ENCODE measurements around the gene SAMD4B.
"Not testable (repeated sequence)": the region's sequence is repeated elsewhere in the genome, so short reads cannot be mapped to it uniquely, and the experiment has no call there.

Gene SAMD4B

GRCh38 chr19:39372047-39372802 lies 30.0 kb downstream of the SAMD4B start:
- DNase-seq: no peak

- DNase-seq: no peak
These were observed 30.7 kb downstream of the SAMD4B start for GRCh38 chr19:39372941-39373340.

- no peak for DNase-seq
These were observed 33.7 kb downstream of the SAMD4B start for GRCh38 chr19:39375929-39376328.

DNA sequence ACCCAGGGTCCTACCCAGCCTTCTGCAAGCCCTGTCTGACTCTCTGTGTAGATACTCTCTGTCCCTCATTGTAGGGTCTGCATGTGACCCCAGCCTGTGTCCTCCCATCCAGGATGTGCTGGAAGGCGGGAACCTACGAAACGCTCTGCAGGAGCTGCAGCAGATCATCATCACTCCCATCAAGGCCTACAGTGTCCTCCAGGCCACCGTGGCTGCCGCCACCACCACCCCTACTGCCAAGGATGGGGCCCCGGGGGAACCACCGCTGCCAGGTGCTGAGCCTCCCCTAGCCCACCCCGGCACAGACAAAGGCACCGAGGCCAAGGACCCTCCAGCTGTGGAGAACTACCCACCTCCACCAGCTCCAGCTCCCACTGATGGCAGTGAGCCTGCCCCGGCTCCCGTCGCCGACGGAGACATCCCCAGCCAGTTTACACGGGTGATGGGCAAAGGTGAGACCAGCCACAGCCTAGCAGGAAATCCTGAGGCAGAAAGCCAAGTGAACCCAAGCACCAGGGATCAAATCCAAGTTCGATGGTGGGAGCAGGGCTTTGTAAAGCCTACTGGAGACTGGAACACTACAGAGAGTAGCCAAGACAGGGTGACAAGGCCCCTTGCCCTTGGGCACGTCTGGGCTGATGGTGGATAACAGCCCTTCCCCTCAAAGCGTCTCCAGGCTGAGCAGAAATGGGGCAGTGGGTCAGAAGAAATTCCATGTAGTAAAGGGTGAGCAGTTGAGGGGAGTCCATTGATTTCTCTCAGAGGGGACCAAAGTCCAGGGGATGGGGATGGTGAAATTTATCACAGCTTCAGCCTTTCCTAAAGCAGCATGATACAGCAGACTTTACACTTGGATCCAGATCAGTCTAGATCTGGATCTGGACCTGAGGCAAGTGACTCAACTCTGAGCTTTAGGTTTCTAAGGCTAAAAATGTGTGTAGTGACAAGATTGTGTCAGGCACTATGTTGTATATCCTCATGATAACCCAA lies 35.4 kb downstream of the SAMD4B start:
- no peak for DNase-seq

DNA sequence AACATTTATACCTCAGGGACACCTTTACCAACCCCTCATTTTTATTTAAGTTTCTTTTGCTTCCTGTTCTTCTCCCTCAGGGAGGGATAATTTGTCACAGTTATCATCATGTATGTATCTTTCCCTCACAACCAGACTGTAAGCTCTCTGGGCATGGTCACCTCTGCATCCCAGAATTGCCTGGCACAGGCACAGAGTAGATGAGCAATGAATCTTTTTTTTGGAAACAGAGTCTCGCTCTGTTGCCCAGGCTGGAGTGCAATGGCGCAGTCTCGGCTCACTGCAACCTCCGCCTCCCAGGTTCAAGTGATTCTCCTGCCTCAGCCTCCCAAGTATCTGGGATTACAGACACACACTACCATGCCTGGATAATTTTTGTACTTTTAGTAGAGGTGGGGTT lies 37.1 kb downstream of the SAMD4B start:
- DNase-seq: not testable (repeated sequence)

- DNase-seq: no peak
These were observed 37.7 kb downstream of the SAMD4B start for GRCh38 chr19:39379865-39380396.

GRCh38 chr19:39380521-39381502 lies 38.6 kb downstream of the SAMD4B start:
- no peak for DNase-seq

DNA sequence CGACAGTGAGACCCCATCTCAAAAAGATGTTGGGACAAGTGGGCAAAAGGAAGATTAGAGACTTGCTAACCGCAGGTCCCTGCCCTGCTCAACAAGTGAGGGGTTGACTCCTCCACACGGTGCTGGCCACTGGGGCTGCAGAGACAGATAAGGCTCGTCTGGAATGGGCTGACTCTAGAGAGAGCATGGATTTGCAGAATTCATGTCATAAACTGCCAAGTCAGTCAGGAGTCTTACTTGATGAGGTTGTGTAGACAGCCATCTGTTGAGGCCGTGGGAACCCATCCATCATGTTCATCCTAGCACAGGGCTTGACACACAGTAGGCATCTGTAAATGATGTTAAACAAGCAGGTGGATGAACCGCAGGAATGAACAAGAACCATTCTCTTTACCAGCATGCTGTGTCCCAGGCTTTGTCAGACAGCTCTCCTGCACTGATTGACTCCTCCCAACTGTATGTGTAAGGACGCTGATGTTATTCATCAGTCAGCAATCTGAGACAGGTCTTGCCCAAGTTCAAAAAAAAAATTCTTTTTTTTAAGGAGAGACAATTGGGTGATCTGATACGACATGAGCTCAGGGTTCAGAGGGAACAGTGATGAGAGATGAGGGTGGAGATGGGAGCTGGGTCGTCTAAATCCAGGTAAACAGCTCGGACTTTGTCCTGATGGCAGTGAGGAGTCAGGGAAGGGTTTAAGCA lies 39.8 kb downstream of the SAMD4B start:
- no peak for DNase-seq

- no peak for DNase-seq
These were observed 41.0 kb downstream of the SAMD4B start for GRCh38 chr19:39382991-39383828.

DNA sequence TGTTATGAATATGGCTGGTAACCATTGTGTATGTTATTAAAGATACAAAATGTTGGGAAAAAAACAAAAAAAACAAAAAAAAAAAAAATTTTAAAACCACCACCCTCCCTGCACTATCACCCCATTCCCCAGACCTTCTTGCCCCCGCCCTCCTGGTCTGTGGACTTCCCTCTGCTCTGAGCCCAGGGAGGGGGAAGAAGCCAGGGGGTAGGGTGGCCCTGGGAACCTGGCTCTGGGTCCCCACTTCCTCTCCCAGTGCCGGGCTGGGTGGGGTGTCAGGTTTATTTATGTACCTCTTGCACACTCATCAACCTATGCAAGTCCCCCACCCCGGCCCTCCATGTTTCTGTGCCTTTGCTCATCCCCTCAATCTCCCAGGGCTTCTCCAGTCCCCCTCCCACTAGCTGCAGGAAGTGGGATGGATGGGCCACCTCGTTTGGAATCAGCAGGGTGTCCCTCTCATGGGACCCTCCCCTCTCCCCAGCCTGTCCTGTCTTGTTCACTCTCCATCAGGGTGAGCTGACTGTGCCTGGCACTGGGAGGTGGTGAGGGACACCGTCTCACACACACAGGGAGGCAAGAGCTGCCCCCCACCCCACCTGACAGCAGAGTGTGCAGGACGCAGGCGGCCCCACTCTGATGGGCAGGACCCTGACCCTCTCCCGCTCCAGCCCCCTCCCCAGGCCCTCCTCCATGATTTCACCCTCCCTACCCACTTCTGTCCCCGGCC lies 42.8 kb downstream of the SAMD4B start:
- DNase-seq: no peak

DNA sequence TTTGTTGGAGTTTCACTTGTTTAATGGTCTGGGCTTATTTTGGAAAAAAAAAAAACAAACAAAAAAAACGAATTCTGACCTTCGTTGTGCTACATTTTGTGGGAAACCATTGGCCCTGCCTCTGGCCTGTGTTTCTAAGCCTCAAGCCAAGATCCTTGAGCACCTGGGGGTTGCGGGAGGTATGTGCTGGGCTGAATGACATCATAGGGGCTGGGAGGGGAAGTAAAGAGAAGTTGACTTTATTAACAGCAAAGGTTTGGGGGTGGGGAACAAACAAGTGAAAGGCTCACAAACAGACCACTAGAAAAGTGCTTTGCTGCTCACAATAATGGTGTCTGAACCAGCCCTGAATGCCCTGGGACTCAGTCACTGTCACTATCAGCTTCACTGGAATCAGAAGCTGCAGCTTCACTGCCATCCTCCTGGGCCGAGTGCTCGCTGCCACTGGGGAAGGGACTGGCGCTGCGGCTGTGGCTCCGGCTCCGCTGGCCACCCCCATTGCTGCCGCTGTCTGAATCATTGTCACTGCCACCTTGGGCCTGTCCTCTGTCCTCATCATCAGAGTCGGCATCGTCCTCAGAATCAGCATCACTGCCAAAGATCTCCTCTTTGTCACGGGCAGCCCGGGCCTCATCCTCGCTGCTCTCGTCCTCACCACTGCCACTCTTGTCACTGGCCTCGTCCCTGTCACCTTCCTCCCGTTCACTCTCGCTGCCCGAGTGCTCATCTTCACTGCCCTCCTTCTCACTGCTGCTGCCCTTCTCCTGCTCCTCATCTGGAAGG lies 43.6 kb downstream of the SAMD4B start:
- no peak for DNase-seq

- DNase-seq: no peak
These were observed 44.3 kb downstream of the SAMD4B start for GRCh38 chr19:39386557-39386956.

- DNase-seq: no peak
These were observed 46.4 kb downstream of the SAMD4B start for GRCh38 chr19:39388657-39389056.

DNA sequence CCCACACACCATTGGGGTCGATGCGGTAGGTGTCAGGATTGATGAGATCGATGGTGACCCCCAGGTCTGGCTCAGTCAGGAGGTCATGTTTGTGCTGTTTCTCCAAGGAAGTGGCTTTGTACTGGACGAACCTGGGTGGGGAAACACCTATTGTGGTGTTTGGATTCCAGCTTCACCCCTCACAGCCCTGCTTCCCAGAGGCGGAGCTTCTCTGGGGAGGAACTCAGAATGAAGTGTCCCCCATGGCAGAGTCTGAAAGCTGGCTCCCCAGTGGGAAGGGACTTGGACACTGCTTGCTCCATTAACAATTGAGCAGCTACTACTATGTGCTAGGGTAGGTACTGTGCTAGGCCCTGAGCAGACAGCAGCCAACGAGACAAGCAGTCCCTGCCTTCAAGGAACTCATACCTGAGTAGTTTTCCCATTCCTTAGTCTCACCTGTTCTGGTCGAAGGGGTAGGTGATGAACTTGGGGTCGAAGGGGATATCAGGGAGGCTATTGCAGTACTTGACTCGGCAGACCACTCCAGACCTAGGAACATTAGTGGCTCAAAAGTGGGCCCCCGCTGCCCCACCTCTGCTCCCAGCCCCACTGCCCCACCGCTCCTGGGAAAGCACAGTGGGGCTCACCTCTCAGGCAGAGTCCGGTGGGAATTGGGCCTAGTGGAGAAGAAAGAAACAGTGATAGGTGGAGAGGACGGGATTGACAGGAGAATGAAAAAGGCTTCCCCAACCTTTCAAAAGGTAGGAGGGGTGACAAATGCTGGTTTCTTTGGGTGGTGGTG lies 47.6 kb downstream of the SAMD4B start:
- DNase-seq: no peak

GRCh38 chr19:39390451-39390750 lies 48.2 kb downstream of the SAMD4B start:
- no peak for DNase-seq

GRCh38 chr19:39390751-39391437 lies 48.7 kb downstream of the SAMD4B start, which contains the start of the genes MED29 and PAF1:
TSS of gene MED29 (plus strand) at chr19:39391378. CDS start at chr19:39391423, 45 bp downstream.
TSS of gene PAF1 (minus strand) at chr19:39391106. CDS start at chr19:39390864, 242 bp downstream.
- peak; percentile 80 to 95 (median 87) for DNase-seq

Measured in activated naive CD4-positive, alpha-beta T cell (primary cell).